Left lung (tissue), 10 donors: ENCODE results near the gene PNCK. TPM values are rescaled to one million over a fixed set of nuclear protein-coding genes. Genes with fewer than 3 reads are reported as not detected.
"Not testable (repeated sequence)": the region's sequence is repeated elsewhere in the genome, so short reads cannot be mapped to it uniquely, and the experiment has no call there.

Source experiments
- ATAC-seq: fragments of 200-7000 bp; cut with Tn5 transposase; one replicate; pipeline ENCODE4 v1.9.1; 2020; ENCODE audit warnings: moderate library complexity
- DNase-seq, 4 donors: peaks; one replicate each; pipeline ENCODE4 v3.0.0-alpha.2; 2013 to 2020
- H3K27ac ChIP-seq, 2 donors: fragments of 200-600 bp; sonication (generic) in 1 of 2; one replicate each; pipeline versions ENCODE4 v1.5.0 to v1.8.0; 2020 to 2021
- H3K27me3 ChIP-seq, 2 donors: fragments of 200-600 bp; sonication (generic) in 1 of 2; one replicate each; pipeline versions ENCODE4 v1.5.0 to v1.8.0; 2020 to 2021
- H3K36me3 ChIP-seq, 2 donors: fragments of 200-600 bp; sonication (generic) in 1 of 2; one replicate each; pipeline versions ENCODE4 v1.5.0 to v1.8.0; 2020 to 2021
- H3K4me1 ChIP-seq, 2 donors: fragments of 200-600 bp; one replicate each; pipeline ENCODE4 v1.8.0; 2021
- H3K4me3 ChIP-seq, 2 donors: fragments of 200-600 bp; sonication (generic) in 1 of 2; one replicate each; pipeline versions ENCODE4 v1.5.0 to v1.8.0; 2020 to 2021; ENCODE audit warnings: mild to moderate bottlenecking in 1 of 2
- H3K9me3 ChIP-seq, 2 donors: fragments of 200-600 bp; sonication (generic) in 1 of 2; one replicate each; pipeline versions ENCODE4 v1.5.0 to v1.8.0; 2020 to 2021
- intact Hi-C, 2 donors: fragments of 100-400 bp; cut with DNase I; formaldehyde crosslinking; loops; one replicate each; pipeline versions ENCODE4 v1.11.2 to v1.14.2; 2022
- polyA plus RNA-seq, 6 donors: library from polyadenylated mRNA; unstranded; fragments of 120-200 nt; gene quantifications; one replicate each; pipeline ENCODE4 v1.2.1, GENCODE V29; 2013; ENCODE audit not compliant: insufficient read length in 6 of 6
- total RNA-seq, 2 donors: library from RNA; stranded (reverse); fragmentation: NEBNext Ultra II Directional; extraction: Animal tissue kit (Norgen Biotek cat#: 25700); gene quantifications; one replicate each; pipeline ENCODE4 v1.2.1, GENCODE V29; 2021
- TF ChIP-seq, protein P1 (sequence below), 2 donors: fragments of 200-600 bp; sonication (generic) in 1 of 2; IDR thresholded peaks; one replicate each; pipeline versions ENCODE4 v1.5.0 to v1.8.0; 2021; ENCODE audit warnings: antibody characterized with exemption in 2 of 2
- donor health status: DM: no; HTN: yes; CAD: no.
- donor health status: DM: no; HTN: no; CAD: no.

PNCK gene
- total and polyA plus RNA-seq, 8 donors: 0.34 to 1.4 (median 0.67) TPM; not detected in 1

DNA sequence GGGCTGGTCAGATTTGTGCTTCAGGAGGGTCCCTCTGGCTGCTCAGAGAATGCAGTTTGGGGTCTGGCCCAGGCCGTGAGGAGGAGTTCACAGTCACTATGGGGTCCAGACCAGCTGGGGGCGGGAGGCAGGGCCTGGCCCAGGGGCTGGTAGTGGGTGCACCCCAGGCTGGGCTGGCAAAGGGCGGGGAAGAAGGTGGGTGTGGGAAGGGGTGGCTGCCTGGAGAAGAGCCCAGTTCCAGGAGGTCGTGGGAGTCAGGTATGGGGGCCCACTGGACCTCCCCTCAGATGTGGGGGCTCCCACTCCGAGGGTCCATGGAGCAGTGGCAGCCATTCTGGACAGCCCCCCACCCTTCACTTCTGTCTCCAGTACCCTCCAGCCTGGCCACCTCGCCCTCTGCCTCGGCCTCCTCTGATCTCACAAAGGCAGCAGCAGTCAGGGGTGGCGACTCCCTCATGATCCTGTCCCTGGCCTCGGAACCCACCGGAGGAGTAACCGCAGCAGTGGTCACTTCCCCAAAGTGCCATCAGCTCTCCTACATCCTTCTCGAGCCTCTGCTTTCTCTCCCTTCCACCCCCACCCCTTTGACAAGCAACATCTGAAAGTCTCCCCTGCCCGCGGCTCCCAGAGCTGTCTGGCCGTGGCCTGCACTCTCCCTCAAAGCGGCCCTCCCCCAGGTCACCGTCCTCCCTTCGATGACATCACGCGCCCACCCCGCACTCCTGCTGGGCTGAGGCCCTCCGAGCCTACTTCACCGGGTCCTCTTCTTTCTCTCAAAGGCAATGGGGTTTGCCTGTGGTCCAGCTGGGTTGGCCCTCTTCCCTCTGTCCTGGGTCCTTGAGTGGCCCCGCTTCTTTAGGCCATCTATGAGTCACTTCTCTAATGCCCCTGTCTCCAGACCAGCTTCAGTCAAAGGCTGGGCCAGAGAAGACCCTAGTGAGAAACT is 12.4 kb upstream of the PNCK start:
- DNase-seq: peak in 1 of 4 donors; percentile 25
- Histone ChIP-seq H3K4me3 (no peak overlapping the region), H3K36me3 (no peaks in the 10 kb centered on the region), H3K27me3 (peaks cover 0 to 56% of the 10 kb centered on the region in 2 donors), H3K9me3 (no peaks in the 10 kb centered on the region), H3K27ac (no peak overlapping the region), H3K4me1 (no peaks in the 10 kb centered on the region)
- intact Hi-C loops: no loop called here
- TF ChIP-seq, protein P1, sequence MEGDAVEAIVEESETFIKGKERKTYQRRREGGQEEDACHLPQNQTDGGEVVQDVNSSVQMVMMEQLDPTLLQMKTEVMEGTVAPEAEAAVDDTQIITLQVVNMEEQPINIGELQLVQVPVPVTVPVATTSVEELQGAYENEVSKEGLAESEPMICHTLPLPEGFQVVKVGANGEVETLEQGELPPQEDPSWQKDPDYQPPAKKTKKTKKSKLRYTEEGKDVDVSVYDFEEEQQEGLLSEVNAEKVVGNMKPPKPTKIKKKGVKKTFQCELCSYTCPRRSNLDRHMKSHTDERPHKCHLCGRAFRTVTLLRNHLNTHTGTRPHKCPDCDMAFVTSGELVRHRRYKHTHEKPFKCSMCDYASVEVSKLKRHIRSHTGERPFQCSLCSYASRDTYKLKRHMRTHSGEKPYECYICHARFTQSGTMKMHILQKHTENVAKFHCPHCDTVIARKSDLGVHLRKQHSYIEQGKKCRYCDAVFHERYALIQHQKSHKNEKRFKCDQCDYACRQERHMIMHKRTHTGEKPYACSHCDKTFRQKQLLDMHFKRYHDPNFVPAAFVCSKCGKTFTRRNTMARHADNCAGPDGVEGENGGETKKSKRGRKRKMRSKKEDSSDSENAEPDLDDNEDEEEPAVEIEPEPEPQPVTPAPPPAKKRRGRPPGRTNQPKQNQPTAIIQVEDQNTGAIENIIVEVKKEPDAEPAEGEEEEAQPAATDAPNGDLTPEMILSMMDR (IDR thresholded peaks at IDR 0.05): no peak
- ATAC-seq: no peak

DNA sequence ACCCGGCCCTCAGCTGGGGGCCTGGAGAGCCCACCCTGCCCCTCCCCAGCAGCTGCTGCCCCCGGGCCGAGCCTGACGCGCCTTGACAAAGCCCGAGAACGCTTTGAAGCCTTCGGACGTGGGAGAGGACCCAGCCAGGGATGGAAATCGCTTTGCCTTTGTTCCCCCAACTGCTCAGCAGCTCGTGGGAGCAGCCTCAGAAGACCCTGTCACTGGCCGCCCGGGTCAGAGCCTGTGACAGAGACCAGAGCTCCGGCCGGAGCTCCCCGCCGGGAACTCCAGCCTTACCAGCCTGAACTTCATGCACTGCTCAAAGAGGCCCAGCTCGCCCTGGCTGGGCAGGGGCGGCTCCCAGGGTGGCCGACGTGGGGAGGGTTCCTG is 11.5 kb upstream of the PNCK start:
- Histone ChIP-seq H3K4me1 (no peaks in the 10 kb centered on the region), H3K27ac (no peak overlapping the region), H3K9me3 (no peaks in the 10 kb centered on the region), H3K27me3 (peaks cover 0 to 53% of the 10 kb centered on the region in 2 donors), H3K4me3 (no peak overlapping the region), H3K36me3 (no peaks in the 10 kb centered on the region)
- intact Hi-C loops: no loop called here
- ATAC-seq (no peak), DNase-seq (peak in 1 of 4 donors; percentile 26)
- TF ChIP-seq, protein P1 (IDR thresholded peaks at IDR 0.05): no peak

DNA sequence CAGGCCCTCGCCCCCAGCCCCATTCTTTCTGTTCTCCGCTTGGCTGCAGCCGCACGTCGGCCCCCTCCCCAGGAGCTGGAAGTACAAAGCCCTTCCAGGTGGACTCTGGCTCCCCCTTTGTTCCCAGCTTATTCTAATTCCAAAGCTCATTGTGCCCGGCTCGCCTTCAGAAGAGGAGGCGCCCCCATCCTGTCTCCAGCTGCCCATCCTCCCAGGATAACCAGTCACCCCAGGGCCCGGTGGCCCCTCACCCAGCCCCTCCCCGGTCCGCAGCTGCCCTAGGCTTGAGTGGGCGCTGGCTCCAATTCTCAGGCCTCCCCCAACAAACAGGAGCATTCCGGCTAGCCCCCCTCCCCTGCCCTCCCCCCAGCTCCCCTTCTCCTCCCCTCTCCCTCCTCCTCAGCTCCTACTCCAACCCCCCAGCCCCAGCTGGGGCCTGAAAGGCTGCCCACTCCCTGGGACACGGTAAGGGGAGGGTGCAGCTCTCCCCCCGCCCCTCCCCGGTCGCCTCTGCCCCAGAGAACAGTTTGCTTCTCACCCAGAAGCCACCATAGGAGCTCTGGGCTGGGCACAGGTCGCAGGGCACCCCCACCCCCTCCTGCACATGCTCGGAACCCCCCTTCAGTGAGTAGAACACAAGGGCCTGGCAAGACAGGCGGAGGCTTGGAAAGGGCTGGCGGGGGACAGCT is 11.0 kb upstream of the PNCK start:
- Histone ChIP-seq H3K4me1 (no peaks in the 10 kb centered on the region), H3K4me3 (no peak overlapping the region), H3K27me3 (peaks cover 0 to 48% of the 10 kb centered on the region in 2 donors), H3K27ac (no peak overlapping the region), H3K36me3 (no peaks in the 10 kb centered on the region), H3K9me3 (no peaks in the 10 kb centered on the region)
- intact Hi-C loops: no loop called here
- DNase-seq (peak in 1 of 4 donors; percentile 18), ATAC-seq (no peak)
- TF ChIP-seq, protein P1 (IDR thresholded peaks at IDR 0.05): no peak

DNA sequence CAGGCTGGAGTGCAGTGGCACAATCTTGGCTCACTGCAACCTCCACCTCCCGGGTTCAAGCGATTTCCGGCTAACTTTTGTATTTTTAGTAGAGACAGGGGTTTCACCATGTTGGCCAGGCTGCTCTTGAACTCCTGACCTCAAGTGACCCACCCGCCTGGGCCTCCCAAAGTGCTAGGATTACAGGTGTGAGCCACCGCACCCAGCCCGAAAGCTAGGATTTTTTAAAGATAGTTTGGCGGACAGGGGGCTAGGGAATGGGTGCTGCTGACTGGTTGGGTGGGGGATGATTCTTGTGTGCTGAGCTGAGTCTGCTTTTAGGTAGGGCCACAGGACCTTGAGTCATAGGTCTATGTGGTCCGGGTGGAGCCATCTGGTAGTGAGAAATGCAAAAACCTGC is 9.9 kb upstream of the PNCK start:
- ATAC-seq, intact Hi-C loops, H3K4me1 ChIP-seq, H3K36me3 ChIP-seq, H3K27ac ChIP-seq, H3K9me3 ChIP-seq, H3K4me3 ChIP-seq: not testable (repeated sequence)
- DNase-seq: peak in 1 of 4 donors; percentile 10
- H3K27me3 ChIP-seq: peaks cover 0 to 36% of the 10 kb centered on the region in 2 donors

DNA sequence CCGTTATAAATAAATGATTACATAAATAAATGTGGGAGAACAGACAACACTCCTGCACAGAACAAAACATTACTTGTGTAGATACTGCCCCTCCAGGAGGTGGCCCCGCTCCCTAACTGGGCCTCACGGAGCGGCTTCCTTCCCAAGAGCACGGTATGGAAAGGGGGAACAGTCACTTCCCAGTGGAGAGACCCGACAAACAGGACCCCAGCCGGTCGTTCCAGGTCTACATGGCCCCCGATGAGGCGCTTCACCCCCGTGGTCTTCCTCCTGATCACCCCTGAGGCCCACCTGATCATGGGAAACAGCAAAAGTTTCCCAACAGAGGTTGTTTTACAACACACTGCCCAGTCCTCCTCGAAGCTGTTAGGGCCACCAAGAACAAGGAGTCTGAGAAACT is 7.6 kb upstream of the PNCK start:
- intact Hi-C loops: no loop called here
- Histone ChIP-seq H3K9me3 (no peaks in the 10 kb centered on the region), H3K4me1 (no peaks in the 10 kb centered on the region), H3K4me3 (no peak overlapping the region), H3K27me3 (peaks cover 0 to 32% of the 10 kb centered on the region in 2 donors), H3K27ac (no peak overlapping the region), H3K36me3 (no peaks in the 10 kb centered on the region)
- TF ChIP-seq, protein P1 (IDR thresholded peaks at IDR 0.05): no peak
- ATAC-seq: no peak
- DNase-seq: peak in 1 of 4 donors; percentile 14
